GM19452 (cell line): ENCODE measurements around the gene RNF113B.

Source experiments
- ATAC-seq: cut with Tn5 transposase; IDR thresholded peaks from one replicate; pipeline ENCODE4 v1.9.1; 2021; ENCODE audit not compliant: unreplicated experiment

Gene RNF113B

GRCh38 chr13:98204546-98204945 is 27.5 kb upstream of the RNF113B start:
- no peak for ATAC-seq

GRCh38 chr13:98203646-98204326 is 26.7 kb upstream of the RNF113B start:
- no peak for ATAC-seq

GRCh38 chr13:98201984-98202383 is 24.9 kb upstream of the RNF113B start:
- ATAC-seq, result no peak

GRCh38 chr13:98201189-98201588 is 24.1 kb upstream of the RNF113B start:
- no peak for ATAC-seq

DNA sequence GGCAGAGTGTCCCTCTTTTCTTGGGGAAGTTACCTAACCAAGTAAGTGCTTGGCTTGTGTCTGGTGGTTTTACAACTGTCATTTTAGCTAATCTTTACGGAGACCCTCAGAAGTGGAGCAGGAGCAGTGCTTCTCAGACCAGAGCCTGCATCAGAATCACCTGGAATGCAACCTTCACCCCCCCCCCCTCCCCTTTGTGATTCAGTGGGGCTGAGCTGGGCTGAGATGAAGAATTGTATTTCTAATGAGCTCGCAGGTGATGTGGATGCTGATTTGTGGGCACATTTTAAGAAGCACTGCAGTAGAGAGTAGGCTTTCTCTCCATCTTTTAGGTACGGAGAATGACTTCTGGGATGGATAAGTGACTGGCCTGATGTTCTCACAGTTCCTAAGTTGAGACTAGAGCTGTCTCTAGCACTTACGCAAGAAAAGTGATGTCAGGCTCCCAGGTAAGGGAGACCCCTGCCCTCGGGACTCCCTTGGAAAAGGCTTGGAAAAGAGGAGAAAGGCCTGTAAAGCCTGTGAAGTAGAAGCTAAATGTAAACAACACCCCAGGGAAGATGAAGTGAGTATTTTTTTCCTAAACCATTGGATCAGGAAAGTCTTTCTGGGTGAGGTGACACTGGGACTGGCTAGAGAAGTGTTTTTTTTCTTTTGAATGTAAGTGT is 23.3 kb upstream of the RNF113B start:
- ATAC-seq, result no peak

GRCh38 chr13:98199480-98199879 is 22.4 kb upstream of the RNF113B start:
- ATAC-seq, result no peak

DNA sequence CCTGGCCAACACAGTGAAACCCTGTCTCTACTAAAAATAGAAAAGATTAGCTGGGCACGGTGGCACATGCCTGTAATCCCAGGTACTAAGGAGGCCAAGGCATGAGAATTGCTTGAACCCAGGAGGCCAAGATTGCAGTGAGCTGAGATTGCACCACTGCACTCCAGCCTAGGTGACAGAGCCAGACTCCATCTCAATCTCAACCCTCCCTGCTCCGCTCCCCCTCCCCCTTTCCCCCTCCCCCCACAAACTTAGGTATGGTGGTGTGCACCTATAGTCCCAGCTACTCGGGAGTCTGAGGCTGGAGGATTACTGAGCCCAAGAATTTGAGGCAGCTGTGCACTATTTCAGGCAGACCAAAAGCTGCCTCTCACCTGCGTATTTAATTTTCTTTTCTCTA is 21.6 kb upstream of the RNF113B start:
- no peak for ATAC-seq

DNA sequence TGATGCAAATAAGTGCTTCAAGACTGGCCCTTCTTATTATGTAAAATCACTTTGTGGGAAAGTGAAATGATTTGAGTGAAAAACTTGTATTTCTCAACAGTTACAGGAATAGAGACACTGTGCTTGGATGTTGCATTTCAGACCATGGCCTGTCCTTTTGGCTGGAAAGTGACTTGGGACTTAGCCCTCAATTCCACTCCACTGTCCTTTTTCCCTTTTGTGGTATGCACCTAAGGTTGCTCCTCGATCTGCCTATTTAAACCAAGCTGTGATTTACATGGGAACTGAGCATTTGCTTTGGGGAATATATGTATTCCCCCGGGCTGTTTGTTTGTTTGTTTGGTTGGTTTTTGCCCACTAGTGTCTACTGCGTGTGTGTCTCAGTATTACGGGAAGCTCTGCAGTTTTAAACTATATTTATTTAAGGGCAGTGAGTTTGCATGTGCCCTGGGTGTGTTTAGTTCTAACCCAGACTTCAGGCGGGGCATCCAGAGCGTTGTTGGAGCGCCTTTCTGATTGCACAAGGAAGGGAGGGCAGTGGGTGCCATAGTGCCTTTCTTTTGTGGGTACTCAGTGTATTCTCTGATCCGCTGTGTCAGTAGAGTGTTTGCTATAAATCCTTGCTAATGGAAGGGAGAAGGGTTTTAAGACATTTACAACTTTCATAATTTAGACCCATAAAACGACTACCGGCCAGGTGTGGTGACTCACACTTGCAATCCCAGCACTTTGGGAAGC is 18.2 kb upstream of the RNF113B start:
- ATAC-seq, result no peak

DNA sequence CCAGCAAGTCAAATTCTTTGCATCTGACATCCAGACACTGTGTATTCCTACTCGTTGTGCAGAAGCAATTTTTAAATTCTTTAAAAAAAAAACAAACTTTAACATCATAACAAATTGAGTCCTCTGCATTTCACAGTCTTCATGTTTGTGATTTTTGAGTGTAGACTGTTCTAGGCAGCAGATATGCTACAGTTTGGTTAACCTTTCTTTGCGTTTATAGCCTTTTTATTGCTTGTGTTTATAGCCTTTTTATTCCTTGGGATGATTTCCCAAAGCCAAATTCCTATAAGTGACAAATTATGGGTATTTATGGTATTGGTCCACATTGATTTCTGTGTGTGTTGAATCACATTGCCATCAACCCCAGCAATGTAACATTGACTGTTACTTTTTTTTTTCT is 14.9 kb upstream of the RNF113B start:
- ATAC-seq, result no peak

- ATAC-seq, result no peak
These were observed 13.9 kb upstream of the RNF113B start for GRCh38 chr13:98190889-98191444.

DNA sequence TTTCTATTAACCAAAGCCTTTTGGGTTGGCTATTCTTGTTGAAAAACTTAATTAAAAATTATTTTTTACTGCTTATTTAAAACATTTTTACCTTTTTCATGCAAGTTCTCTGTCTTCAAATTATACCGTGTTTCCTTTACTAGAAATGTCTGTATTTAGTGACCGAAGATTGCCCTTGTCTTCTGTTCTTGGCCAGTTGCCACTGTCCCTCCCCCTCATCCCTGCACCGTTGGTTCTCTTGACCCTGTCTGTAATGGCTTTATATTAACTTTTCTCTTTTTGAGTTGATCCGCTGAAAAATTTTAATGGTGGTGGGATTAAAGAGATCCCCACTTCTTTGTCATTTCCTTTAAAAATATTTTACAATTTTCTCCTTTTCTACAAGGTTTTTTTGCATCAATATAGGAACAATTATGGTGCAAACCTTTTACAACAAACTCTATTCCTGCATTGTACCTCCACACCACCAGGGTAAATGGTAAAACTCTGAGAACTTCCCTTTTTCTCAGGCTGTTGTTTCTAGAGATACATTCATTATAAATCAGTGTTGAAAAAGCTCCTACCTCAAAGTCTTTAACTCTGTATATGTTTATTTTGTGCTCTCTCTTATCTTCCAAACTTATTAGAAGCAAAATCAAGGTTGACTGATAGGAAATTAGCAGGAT is 12.9 kb upstream of the RNF113B start:
- no peak for ATAC-seq

DNA sequence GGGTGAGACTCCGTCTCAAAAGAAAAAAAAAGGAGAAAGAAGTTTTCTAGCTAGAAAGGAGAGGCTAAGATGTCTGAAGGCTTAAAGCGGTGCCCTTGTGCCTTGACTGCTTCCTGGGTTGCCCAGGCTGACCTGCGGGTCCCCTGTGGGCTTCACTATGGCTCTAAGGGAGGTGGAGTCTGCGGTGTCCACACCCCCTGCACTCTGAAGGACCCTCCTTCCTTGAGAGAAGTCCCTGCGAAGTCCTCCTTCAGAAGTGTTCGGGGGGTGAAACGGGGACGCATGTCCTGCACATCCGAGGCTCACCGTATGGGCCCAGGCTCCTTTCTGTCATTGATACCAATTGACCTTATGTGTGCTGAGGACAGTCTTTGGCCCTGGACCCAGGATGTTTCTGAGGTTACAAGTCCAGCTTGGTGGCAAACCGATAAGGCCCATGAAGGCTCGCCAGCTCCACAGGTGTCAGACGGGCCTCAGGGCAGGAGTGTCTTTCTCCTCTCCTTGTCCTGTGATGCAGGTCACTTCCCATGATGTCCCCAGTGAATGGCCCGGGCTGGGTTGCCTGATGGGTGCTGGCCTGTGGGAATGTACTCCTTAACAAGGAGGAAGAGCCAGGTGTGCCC is 11.6 kb upstream of the RNF113B start:
- no peak for ATAC-seq

GRCh38 chr13:98187965-98188261 is 10.8 kb upstream of the RNF113B start:
- ATAC-seq, result no peak

DNA sequence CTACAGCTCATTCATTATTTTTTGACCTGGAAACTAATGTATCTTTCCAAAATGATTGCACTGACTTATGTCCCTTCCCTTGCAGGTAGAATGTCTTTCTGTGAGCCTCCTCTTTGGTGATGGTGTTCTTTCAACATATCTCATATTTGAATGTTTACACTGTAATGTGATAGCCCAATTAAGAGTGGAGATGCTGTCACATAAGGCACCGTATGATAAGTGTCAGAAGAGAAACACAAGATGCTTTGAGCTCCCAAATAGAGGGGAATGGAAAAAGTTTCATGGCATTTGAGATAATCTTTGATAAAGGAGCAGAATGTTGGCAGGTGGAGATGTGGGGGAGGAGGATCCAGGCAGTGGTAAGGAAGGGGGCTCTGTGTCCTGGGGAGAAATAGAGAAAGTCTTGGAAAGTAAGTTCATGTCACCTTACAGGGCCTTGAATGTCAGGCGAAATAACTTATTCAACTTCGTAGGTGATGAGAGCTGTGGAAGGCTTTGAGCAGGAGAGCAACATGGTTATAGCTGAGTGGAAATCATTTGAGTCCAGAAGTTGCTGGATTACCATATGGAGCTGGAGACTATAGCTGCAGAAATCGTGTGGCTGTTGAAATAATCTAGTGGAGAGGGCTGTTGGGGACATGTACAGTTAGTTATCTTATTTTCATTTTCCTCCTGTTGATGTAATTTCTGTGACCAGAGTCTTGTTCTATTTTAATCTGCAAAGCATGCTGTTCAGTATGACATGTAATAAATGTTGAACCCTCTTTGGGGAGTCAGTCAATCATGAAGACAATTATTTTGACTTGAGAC is 10.3 kb upstream of the RNF113B start:
- no peak for ATAC-seq

DNA sequence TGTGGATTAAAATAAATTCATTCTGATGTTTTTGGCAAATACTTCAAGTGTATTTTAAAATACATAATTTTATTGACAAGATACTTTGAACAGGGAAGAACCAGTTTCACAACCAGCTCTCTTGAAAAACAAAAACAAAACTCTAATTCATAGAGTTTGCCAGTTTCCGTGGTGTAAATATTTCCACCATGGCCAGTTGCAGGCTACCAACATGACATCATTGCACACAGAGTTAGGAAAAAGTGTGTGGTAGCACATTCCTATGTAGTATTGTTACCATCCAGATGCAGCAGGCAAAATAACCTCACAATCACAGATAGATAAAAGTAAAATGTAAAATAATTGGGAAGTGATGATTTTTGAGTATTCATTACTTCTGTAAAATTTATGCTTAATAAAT is 7.7 kb upstream of the RNF113B start:
- ATAC-seq, result no peak

DNA sequence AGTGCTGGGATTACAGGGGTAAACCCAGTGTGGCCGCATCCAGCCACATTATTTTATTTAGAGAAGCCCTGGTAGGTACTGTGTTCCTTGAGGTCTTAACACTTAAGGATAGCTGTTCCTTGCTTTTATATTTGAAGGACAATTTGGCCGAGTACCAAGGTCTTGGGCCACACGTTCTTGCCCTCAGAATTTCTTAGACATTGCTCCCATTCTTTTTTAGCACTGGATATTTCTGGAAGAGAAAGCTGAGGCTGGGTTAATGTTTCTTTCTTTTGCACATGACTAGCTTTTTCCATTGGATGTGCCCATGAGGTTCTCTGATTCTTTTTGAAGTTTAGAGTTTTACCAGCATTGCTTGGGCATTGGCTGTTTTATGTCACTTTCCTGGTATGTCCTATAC is 5.5 kb upstream of the RNF113B start:
- no peak for ATAC-seq

DNA sequence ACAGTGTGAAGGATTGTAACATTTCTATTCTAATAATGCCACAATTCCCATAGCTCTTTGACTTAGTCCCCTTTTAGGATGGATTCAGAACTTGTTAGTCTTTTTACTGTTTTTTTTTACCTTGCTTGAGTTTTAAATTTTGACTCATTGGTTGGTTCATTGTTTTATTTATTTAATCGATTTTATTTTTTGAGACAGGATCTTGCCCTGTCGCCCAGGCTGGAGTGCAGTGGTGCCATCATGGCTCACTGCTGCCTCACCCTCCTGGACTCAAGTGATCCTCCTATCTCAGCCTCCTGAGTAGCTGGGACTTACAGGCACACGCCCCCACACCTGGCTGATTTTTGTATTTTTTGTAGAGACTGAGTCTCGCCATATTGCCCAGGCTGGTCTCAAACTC is 5.1 kb upstream of the RNF113B start:
- ATAC-seq, result no peak

GRCh38 chr13:98181111-98181815 is 4.2 kb upstream of the RNF113B start:
- no peak for ATAC-seq

DNA sequence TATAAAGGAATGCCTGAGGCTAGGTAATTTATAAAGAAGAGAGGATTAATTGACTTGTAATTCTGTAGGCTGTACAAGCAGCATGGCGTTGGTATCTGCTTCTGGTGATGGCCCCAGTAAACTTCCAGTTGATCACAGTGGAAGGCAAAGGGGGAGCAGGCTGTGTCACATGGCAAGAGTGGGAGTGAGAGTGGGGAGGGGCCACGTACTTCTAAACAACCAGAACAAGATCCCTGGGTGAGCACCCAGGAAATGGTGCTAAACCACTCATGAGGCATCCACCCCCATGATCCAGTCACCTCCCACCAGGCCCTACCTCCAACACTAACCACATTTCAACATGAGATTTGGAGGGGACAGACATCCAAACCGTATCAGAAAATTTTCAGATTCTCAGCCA is 3.0 kb upstream of the RNF113B start:
- ATAC-seq, result no peak

- no peak for ATAC-seq
These were observed 1.2 kb downstream of the RNF113B start for GRCh38 chr13:98175823-98176222.
